Measurements from ENCODE around the gene NAA50.

DNA sequence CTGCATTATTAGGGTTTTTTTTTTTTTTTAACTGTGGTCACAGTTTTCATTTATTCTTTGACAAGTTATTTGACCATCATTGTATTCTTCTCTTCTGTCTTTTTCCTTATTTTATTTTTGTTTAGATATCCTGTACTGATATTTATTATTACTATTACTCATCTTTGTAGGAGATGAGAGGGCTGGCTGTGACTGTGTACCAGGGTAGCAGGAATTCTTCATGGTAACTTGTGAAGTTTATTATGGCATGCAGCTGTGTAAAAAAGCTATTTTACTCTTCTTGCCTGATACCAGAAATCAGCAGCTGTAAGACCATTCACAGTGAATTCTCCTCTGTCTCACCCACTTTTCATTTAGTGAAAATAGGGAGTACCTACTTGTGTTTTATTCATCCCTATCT lies 45.3 kb upstream of the NAA50 start:
- no peak for TF ChIP-seq CTCF (conservative IDR thresholded peaks at IDR 0.05; ENCODE audit: low read depth in 2 of 2)
- no peak for TF ChIP-seq POLR2AphosphoS5 (IDR thresholded peaks at IDR 0.05; ENCODE audit: low read depth)
- TF ChIP-seq EZH2 (IDR thresholded peaks at IDR 0.05; ENCODE audit: low read depth, unreplicated experiment) = no peak
- TF ChIP-seq, protein P1, sequence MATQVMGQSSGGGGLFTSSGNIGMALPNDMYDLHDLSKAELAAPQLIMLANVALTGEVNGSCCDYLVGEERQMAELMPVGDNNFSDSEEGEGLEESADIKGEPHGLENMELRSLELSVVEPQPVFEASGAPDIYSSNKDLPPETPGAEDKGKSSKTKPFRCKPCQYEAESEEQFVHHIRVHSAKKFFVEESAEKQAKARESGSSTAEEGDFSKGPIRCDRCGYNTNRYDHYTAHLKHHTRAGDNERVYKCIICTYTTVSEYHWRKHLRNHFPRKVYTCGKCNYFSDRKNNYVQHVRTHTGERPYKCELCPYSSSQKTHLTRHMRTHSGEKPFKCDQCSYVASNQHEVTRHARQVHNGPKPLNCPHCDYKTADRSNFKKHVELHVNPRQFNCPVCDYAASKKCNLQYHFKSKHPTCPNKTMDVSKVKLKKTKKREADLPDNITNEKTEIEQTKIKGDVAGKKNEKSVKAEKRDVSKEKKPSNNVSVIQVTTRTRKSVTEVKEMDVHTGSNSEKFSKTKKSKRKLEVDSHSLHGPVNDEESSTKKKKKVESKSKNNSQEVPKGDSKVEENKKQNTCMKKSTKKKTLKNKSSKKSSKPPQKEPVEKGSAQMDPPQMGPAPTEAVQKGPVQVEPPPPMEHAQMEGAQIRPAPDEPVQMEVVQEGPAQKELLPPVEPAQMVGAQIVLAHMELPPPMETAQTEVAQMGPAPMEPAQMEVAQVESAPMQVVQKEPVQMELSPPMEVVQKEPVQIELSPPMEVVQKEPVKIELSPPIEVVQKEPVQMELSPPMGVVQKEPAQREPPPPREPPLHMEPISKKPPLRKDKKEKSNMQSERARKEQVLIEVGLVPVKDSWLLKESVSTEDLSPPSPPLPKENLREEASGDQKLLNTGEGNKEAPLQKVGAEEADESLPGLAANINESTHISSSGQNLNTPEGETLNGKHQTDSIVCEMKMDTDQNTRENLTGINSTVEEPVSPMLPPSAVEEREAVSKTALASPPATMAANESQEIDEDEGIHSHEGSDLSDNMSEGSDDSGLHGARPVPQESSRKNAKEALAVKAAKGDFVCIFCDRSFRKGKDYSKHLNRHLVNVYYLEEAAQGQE (IDR thresholded peaks at IDR 0.05; ENCODE audit: unreplicated experiment) = no peak
- no peak for TF ChIP-seq ZNF331 (CRISPR knock-in tag; IDR thresholded peaks at IDR 0.05; ENCODE audit: low read depth)
- no peak for TF ChIP-seq JUNB (IDR thresholded peaks at IDR 0.05; ENCODE audit: unreplicated experiment)
- no peak for TF ChIP-seq EZH2phosphoT487 (IDR thresholded peaks at IDR 0.05; ENCODE audit: unreplicated experiment)
- no peak for TF ChIP-seq NANOG (IDR thresholded peaks at IDR 0.05; ENCODE audit: borderline replicate concordance)
- no peak for TF ChIP-seq CREB1 (CRISPR knock-in tag; IDR thresholded peaks at IDR 0.05; ENCODE audit: low read depth)
- TF ChIP-seq ETS1 (IDR thresholded peaks at IDR 0.05) = no peak
- TF ChIP-seq STAT1 (IDR thresholded peaks at IDR 0.05; ENCODE audit: unreplicated experiment) = no peak
- no peak for TF ChIP-seq ZNF114 (CRISPR knock-in tag; IDR thresholded peaks at IDR 0.05)

Measured in GM23338 (cell line).